NCI-H2029 (cell line): Measurements from ENCODE around the gene XYLB.

Experiments
- DNase-seq: peaks from one replicate; lab custom pipeline; 2025; lab: John Stamatoyannopoulos, UW

Gene XYLB

GRCh38 chr3:38323060-38323459, 23.5 kb upstream of the XYLB start:
- no peak for DNase-seq

- no peak for DNase-seq
Measured at GRCh38 chr3:38325256-38325655, 21.3 kb upstream of the XYLB start.

- no peak for DNase-seq
Measured at GRCh38 chr3:38327335-38328009, 19.1 kb upstream of the XYLB start.

- DNase-seq: no peak
Measured at GRCh38 chr3:38331257-38332022, 15.1 kb upstream of the XYLB start.

- no peak for DNase-seq
Measured at GRCh38 chr3:38332201-38332600, 14.4 kb upstream of the XYLB start.

- no peak for DNase-seq
Measured at GRCh38 chr3:38334142-38335055, 12.2 kb upstream of the XYLB start.

GRCh38 chr3:38335263-38335662, 11.3 kb upstream of the XYLB start:
- DNase-seq: no peak

GRCh38 chr3:38337703-38338102, 8.9 kb upstream of the XYLB start:
- DNase-seq: no peak

GRCh38 chr3:38343797-38344594, 2.6 kb upstream of the XYLB start:
- no peak for DNase-seq

- no peak for DNase-seq
Measured at GRCh38 chr3:38345879-38346586, 552 bp upstream of the XYLB start.

GRCh38 chr3:38347421-38348200, 1.0 kb downstream of the XYLB start:
- no peak for DNase-seq

GRCh38 chr3:38348903-38349302, 2.3 kb downstream of the XYLB start:
- no peak for DNase-seq

- no peak for DNase-seq
Measured at GRCh38 chr3:38349684-38350359, 3.2 kb downstream of the XYLB start.

GRCh38 chr3:38353151-38353550, 6.6 kb downstream of the XYLB start:
- no peak for DNase-seq

- peak; percentile 85 for DNase-seq
Measured at GRCh38 chr3:38354588-38355330, 8.2 kb downstream of the XYLB start.

- no peak for DNase-seq
Measured at GRCh38 chr3:38359038-38359437, 12.5 kb downstream of the XYLB start.

- DNase-seq: peak; percentile 1
Measured at GRCh38 chr3:38360345-38360744, 13.8 kb downstream of the XYLB start.

GRCh38 chr3:38361496-38361895, 14.9 kb downstream of the XYLB start:
- no peak for DNase-seq

- no peak for DNase-seq
Measured at GRCh38 chr3:38362825-38363224, 16.2 kb downstream of the XYLB start.
